HG03025 (cell line): ENCODE measurements around the gene RETREG1.
A peak's percentile ranks its signal among the peaks of the same experiment; 100 is the strongest.
"Not testable (repeated sequence)": the region's sequence is repeated elsewhere in the genome, so short reads cannot be mapped to it uniquely, and the experiment has no call there.

Source experiments
- ATAC-seq: cut with Tn5 transposase; IDR thresholded peaks from one replicate; pipeline ENCODE4 v1.9.1; 2021; ENCODE audit warnings: mild to moderate bottlenecking, moderate library complexity; ENCODE audit not compliant: unreplicated experiment, low FRiP score

Gene RETREG1

GRCh38 chr5:16493261-16493660 is 123.5 kb downstream of the RETREG1 start:
- no peak for ATAC-seq

GRCh38 chr5:16492398-16493140 is 124.2 kb downstream of the RETREG1 start:
- no peak for ATAC-seq

- ATAC-seq, result no peak
Observed at GRCh38 chr5:16490911-16491310, 125.9 kb downstream of the RETREG1 start.

- ATAC-seq, result no peak
Observed at GRCh38 chr5:16489322-16489791, 127.4 kb downstream of the RETREG1 start.

GRCh38 chr5:16487456-16487855 is 129.3 kb downstream of the RETREG1 start:
- no peak for ATAC-seq

- ATAC-seq, result no peak
Observed at GRCh38 chr5:16486711-16487111, 130.1 kb downstream of the RETREG1 start.

- ATAC-seq, result no peak
Observed at GRCh38 chr5:16485656-16486055, 131.1 kb downstream of the RETREG1 start.

GRCh38 chr5:16484081-16484480 is 132.7 kb downstream of the RETREG1 start:
- ATAC-seq, result no peak

- no peak for ATAC-seq
Observed at GRCh38 chr5:16483361-16483760, 133.4 kb downstream of the RETREG1 start.

- ATAC-seq, result no peak
Observed at GRCh38 chr5:16482891-16483290, 133.9 kb downstream of the RETREG1 start.

- ATAC-seq, result no peak
Observed at GRCh38 chr5:16480821-16481538, 135.8 kb downstream of the RETREG1 start.

- ATAC-seq, result no peak
Observed at GRCh38 chr5:16480144-16480543, 136.7 kb downstream of the RETREG1 start.

- no peak for ATAC-seq
Observed at GRCh38 chr5:16477541-16477940, 139.3 kb downstream of the RETREG1 start.

- ATAC-seq, result not testable (repeated sequence)
Observed at GRCh38 chr5:16476417-16476816, 140.4 kb downstream of the RETREG1 start.

- ATAC-seq, result no peak
Observed at GRCh38 chr5:16471387-16471786, 145.4 kb downstream of the RETREG1 start.

GRCh38 chr5:16467363-16468219 is 149.2 kb downstream of the RETREG1 start:
- ATAC-seq, result peak; percentile 61

GRCh38 chr5:16465544-16466432 is 151.0 kb downstream of the RETREG1 start, which contains the start of gene ZNF622:
ZNF622 (minus strand) TSS chr5:16465800; CDS start chr5:16465665, 135 bp downstream.
- peak; percentile 86 for ATAC-seq

GRCh38 chr5:16464664-16465543 is 151.9 kb downstream of the RETREG1 start:
- no peak for ATAC-seq

- no peak for ATAC-seq
Observed at GRCh38 chr5:16464231-16464630, 152.6 kb downstream of the RETREG1 start.
